Kidney glomerular epithelial cell (primary cell): ENCODE data around the gene GPR39.

Experiments used
- DNase-seq: peaks from one replicate; lab custom pipeline; 2025; lab: John Stamatoyannopoulos, UW

GPR39 gene

GRCh38 chr2:132605236-132606180, 188.9 kb downstream of the GPR39 start:
- no peak for DNase-seq

- no peak for DNase-seq
Measured at GRCh38 chr2:132606649-132607048, 190.0 kb downstream of the GPR39 start.

GRCh38 chr2:132607426-132608090, 191.0 kb downstream of the GPR39 start:
- no peak for DNase-seq

DNA sequence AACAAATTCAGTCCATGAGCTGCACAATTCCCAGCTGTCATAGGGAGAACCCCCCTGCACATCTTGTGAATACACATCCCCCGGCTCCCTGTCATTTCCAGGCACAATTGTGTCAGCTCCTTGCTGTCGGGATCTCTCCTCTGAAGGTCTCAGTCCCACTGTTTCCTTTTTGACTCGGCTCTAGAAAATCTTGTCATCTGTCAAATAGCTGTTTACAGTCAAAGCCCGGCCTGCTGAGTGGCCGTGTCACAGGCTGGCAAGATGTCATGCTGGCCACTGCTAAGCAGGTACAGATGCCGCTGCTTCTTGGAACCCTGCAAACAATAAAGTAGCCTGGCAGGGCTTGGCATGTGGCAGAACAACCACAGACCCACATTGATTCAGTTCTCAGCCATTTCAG, 191.7 kb downstream of the GPR39 start:
- DNase-seq = no peak

DNA sequence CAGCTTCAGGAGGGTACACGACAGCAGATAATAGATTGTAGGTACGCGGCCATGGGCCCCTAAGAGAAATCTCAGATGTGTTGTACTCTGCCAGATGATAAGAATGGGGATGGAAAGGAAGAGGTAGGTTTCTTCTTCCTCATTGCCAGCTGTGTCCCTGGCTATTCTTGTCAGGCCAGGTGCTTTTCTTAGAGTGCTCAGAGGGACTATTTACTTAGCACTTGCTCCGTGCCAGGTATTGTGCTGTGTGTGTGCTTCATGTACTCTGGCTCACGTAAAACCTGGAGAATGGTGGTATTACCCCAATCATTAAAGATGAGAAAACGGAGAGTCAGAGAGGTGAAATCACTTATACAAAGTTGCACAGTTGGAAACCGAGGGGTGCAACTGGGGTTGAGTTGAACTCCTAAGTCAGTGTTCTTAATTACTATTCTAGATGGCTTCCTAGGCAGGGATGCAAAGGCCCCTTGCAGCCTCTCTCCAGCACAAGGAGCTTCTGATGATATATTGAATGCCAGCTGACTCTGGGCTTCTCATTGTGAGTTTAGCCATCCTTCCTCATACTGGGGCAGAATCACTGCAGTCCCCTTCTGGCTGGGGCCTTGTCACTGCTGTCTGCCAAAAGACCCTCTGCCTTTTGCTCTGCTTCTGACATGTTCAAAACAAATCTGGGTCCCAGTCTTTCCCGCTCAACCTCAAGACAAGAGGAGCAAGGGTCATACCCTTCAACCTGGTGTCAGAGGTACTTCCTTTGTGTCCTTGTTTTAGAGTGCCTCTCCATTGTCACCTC, 192.7 kb downstream of the GPR39 start:
- no peak for DNase-seq

DNA sequence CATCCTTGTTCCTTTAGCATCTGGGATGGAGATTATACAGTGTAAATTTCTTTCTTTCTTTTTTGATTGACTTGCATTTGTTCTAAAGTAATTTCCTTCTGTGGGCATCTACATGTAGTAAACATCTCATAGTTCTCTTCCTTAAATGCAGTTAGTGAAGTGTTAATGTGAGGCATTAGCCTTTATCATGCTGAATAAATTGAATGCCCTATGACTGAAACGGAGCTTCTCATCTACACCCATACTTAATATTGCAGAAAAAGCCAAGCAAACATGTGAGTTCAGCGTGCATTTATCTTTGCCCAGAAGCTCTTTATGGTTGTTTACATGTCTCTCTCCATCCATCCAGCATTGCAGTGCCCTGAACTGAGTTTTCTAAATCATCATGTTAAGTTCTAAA, 195.1 kb downstream of the GPR39 start:
- no peak for DNase-seq

GRCh38 chr2:132615329-132616085, 198.9 kb downstream of the GPR39 start:
- no peak for DNase-seq

DNA sequence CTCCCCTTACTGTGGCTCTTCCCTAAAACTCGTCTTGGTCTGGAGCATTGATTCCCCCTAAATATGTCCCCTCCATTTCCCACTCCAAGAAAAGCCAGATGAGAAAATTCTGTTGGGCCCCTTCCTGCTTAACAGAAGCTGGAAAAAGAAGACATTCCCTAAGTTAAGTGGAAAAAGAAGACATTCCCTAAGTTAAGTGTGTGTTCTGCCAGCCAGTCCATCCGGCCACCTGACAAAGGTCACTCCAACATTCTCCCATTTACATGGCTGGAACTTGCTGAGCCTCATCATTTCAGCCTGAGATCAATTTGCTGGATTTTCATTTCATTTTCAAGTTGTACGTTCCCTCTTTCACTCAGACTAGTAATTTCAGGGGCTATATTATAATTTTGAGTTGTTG, 201.4 kb downstream of the GPR39 start:
- DNase-seq = no peak

GRCh38 chr2:132618734-132619133, 202.1 kb downstream of the GPR39 start:
- no peak for DNase-seq

DNA sequence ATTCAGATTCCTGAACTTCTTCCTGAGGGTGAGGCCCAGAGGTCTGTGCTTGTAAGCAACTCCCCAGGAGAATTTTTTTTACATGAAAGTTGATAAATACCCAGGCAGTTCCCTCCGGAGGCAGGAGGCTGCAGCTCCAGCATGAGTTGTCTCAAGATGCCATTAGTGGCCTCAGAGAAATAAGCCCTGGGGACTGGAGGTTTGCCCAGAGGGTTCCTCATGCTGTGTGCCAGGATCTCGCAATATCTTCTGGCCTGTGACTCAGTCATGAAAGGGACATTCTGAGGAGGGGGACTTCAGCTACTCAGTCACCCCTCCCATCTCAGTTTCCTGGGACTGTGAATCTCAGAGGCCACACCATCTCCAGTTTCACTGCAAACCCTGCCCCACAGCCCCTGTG, 203.5 kb downstream of the GPR39 start:
- DNase-seq = no peak

GRCh38 chr2:132621131-132621875, 204.7 kb downstream of the GPR39 start:
- no peak for DNase-seq

GRCh38 chr2:132623096-132623839, 206.7 kb downstream of the GPR39 start:
- DNase-seq = no peak

DNA sequence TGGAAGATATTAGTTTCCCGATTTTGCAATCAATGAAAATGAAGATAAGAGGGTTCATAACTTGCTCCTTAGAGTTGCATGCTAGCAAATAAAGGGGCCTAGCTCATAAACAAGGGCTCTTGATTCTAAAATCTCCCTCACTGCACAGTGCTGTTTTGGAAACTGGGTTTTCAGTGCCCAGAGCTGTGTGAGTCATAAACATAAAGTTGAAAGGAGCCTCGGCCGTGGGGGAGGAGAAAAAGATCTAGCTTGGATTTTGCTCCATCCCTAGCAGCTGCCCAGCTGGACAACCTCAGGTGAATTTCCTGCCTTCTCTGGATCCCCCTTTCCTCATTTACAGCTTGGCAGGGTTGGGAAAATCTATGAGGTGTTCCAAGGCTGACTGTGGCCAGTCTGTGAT, 210.9 kb downstream of the GPR39 start:
- DNase-seq = no peak

DNA sequence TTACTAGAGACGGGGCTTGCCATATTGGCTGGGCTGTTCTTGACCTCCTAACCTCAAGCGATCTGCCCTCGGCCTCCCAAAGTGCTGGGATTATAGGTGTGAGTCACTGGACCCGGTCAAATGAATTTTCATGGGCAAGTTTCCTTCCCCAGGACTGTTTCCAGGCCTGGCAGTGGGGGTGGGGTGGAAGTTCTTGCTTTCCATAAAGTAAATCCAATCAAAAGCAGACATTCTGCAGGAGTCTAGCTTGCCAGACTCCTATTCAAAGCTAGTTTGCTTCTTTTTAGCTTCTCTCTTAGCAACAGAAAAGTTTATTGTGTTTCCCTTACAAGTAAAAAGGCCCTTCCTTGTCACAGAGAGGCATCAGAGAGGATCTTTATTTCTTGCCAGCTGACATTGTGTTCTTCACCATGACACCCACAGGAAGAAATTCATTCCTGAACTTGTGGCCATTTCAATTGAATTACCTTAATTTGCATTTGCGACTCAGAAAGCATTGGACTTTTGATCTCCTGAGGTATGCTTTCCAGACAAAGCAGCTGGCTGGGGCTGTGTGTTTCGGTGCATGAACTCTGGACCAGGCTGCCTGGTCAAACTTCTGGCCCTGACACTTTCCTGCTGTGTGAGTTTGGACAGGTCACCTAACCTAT, 215.5 kb downstream of the GPR39 start:
- DNase-seq = no peak

DNA sequence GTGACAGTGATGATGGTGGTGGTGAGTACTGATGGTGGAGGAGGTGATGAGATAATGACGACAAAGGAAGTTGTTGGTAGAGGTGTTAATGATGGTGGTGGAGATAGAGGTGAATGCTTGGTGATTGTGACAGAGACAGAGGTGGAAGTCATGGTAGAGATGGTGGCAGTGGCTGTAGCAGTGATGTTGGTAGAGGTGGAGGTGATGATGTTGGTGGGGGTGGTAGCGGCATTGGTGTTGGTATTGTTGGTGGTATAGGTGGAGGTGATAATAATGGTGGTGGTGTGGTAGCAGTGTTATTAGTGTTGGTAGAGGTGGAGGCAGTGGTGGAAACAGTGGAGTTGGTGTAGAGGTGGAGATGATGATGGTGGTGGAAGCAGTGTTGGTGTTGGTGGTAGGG, 217.0 kb downstream of the GPR39 start:
- DNase-seq = no peak

DNA sequence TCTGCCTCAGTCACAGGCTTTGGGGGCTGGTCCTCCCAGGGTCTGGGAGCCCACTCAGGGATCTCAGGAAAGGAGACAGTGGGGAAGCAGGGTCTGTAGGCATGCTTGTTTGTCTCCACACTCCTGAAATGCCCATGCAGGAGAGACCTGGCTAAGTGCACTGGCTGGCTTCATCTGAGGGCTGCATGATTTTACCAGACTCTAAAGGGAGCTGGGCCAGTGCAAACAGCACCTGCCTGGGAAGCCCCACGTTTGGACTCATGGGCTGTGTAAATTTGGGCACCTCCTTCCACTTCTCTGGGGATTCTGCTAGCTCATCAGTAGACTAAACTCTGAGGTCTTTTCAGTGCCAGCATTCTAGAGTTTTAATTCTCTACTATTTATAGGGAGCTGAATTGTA, 219.7 kb downstream of the GPR39 start:
- DNase-seq = no peak

GRCh38 chr2:132638313-132639040, 221.9 kb downstream of the GPR39 start:
- no peak for DNase-seq

GRCh38 chr2:132640116-132640515, 223.5 kb downstream of the GPR39 start:
- DNase-seq = no peak

GRCh38 chr2:132641819-132642218, 225.2 kb downstream of the GPR39 start:
- DNase-seq = no peak
